ENCODE results near the gene ZNF768. TPM values are rescaled to one million over a fixed set of nuclear protein-coding genes. Genes with fewer than 3 reads are reported as not detected.
"Not testable (repeated sequence)": the region's sequence is repeated elsewhere in the genome, so short reads cannot be mapped to it uniquely, and the experiment has no call there.

Gene ZNF768
- total RNA-seq, 2 donors from 2014 or later, result 41.1 to 51.4 TPM

GRCh38 chr16:30478766-30479478 lies 47.4 kb downstream of the ZNF768 start:
- Histone ChIP-seq H3K27me3 (peaks cover 0 to 5% of the 10 kb centered on the region in 2 donors), H3K9me3 (no peaks in the 10 kb centered on the region), H3K36me3 (no peaks in the 10 kb centered on the region), H3K27ac (no peak overlapping the region), H3K4me1 (no peaks in the 10 kb centered on the region), H3K4me3 (no peak overlapping the region)
- no peak for DNase-seq (ENCODE audit: low spot score)
- no peak for TF ChIP-seq CTCF (IDR thresholded peaks at IDR 0.05)

- not testable (repeated sequence) for H3K9me3 ChIP-seq; H3K27me3 ChIP-seq; H3K4me3 ChIP-seq; H3K27ac ChIP-seq; H3K36me3 ChIP-seq; DNase-seq (ENCODE audit: low spot score); H3K4me1 ChIP-seq
Observed at GRCh38 chr16:30477773-30478172, 48.6 kb downstream of the ZNF768 start.

- Histone ChIP-seq H3K27me3 (peaks cover 0 to 6% of the 10 kb centered on the region in 2 donors), H3K9me3 (no peaks in the 10 kb centered on the region), H3K4me3 (no peak overlapping the region), H3K27ac (no peak overlapping the region), H3K4me1 (no peaks in the 10 kb centered on the region), H3K36me3 (no peaks in the 10 kb centered on the region)
- DNase-seq (ENCODE audit: low spot score), result no peak
- no peak for TF ChIP-seq CTCF (IDR thresholded peaks at IDR 0.05)
Observed at GRCh38 chr16:30476991-30477390, 49.4 kb downstream of the ZNF768 start.

- H3K27ac ChIP-seq, result no peak overlapping the region
- no peaks in the 10 kb centered on the region for H3K36me3 ChIP-seq
- TF ChIP-seq CTCF (IDR thresholded peaks at IDR 0.05), result no peak
- H3K4me3 ChIP-seq, result no peak overlapping the region
- H3K27me3 ChIP-seq, result peaks cover 0 to 6% of the 10 kb centered on the region in 2 donors
- no peak for DNase-seq (ENCODE audit: low spot score)
- no peaks in the 10 kb centered on the region for H3K4me1 ChIP-seq
- H3K9me3 ChIP-seq, result no peaks in the 10 kb centered on the region
Observed at GRCh38 chr16:30474684-30475083, 51.7 kb downstream of the ZNF768 start.

GRCh38 chr16:30474074-30474452 lies 52.3 kb downstream of the ZNF768 start:
- no peak for DNase-seq (ENCODE audit: low spot score)
- peaks cover 0 to 6% of the 10 kb centered on the region in 2 donors for H3K27me3 ChIP-seq
- no peak overlapping the region for H3K4me3 ChIP-seq
- TF ChIP-seq CTCF (IDR thresholded peaks at IDR 0.05), result no peak
- H3K4me1 ChIP-seq, result no peaks in the 10 kb centered on the region
- no peaks in the 10 kb centered on the region for H3K9me3 ChIP-seq
- H3K36me3 ChIP-seq, result no peaks in the 10 kb centered on the region
- H3K27ac ChIP-seq, result no peak overlapping the region

Small RNAs within 50 kb of the gene (microRNA-seq; reads per million reads assigned to microRNA genes)
- gene MIR4518 (ENCODE audit: borderline number of aligned reads in 2 of 2, borderline replicate concordance in 1 of 2), result 0 reads per million in 2 donors

Other genes with a start within 250 kb of the ZNF768 start
- 10 to 100 TPM; 22.0 to 39.3 TPM for gene CD2BP2, start 171.3 kb downstream of the ZNF768 start, total RNA-seq
- 10 to 100 TPM; 20.0 to 22.3 TPM for gene TBC1D10B, start 156.1 kb downstream of the ZNF768 start, total RNA-seq
- gene MYL11, start 151.8 kb downstream of the ZNF768 start, total RNA-seq, result not detected
- under 1 TPM in 1 of 2 donors, not detected in 1; 0.35 TPM for gene SEPTIN1, start 144.0 kb downstream of the ZNF768 start, total RNA-seq
- gene ZNF48, start 131.1 kb downstream of the ZNF768 start, total RNA-seq, result 10 to 100 TPM in 1 of 2 donors, 1 to 10 TPM in 1; 5.7 to 10.7 TPM
- gene ZNF771, start 119.0 kb downstream of the ZNF768 start, total RNA-seq, result 10 to 100 TPM; 13.0 to 14.3 TPM
- 10 to 100 TPM; 14.4 to 18.7 TPM for gene DCTPP1, start 96.5 kb downstream of the ZNF768 start, total RNA-seq
- 10 to 100 TPM; 18.2 to 18.6 TPM for gene SEPHS2, start 80.7 kb downstream of the ZNF768 start, total RNA-seq
- gene ITGAL, start 53.8 kb downstream of the ZNF768 start, total RNA-seq, result 1 to 10 TPM; 2.0 to 2.6 TPM
- gene ZNF747, start 8.3 kb upstream of the ZNF768 start, total RNA-seq, result 10 to 100 TPM; 13.3 to 16.2 TPM
- 10 to 100 TPM; 12.0 to 16.9 TPM for gene ZNF764, start 31.8 kb upstream of the ZNF768 start, total RNA-seq
- gene ZNF688, start 45.1 kb upstream of the ZNF768 start, total RNA-seq, result 10 to 100 TPM in 1 of 2 donors, 1 to 10 TPM in 1; 9.6 to 13.5 TPM
- 1 to 10 TPM; 5.5 to 6.0 TPM for gene ZNF785, start 59.1 kb upstream of the ZNF768 start, total RNA-seq
- gene ZNF689, start 83.8 kb upstream of the ZNF768 start, total RNA-seq, result 1 to 10 TPM; 6.2 to 8.3 TPM
- 10 to 100 TPM; 12.3 to 17.3 TPM for gene PRR14, start 124.4 kb upstream of the ZNF768 start, total RNA-seq
- gene FBRS, start 131.9 kb upstream of the ZNF768 start, total RNA-seq, result 10 to 100 TPM; 16.5 to 26.3 TPM
- 10 to 100 TPM; 22.5 to 25.0 TPM for gene SRCAP, start 172.6 kb upstream of the ZNF768 start, total RNA-seq
- gene PHKG2, start 221.9 kb upstream of the ZNF768 start, total RNA-seq, result 10 to 100 TPM; 16.0 to 22.1 TPM
- gene CFAP119, start 235.5 kb upstream of the ZNF768 start, total RNA-seq, result under 1 TPM; 0.37 to 0.83 TPM
- gene RNF40, start 235.8 kb upstream of the ZNF768 start, total RNA-seq, result 10 to 100 TPM; 48.5 to 59.5 TPM